Dendritic cell treated with granulocyte-macrophage colony-stimulating factor and Interleukin-4, amounts not matched to agents 40 ng/mL and 50 ng/mL, for 4 days (primary cell): ENCODE results near the gene FATE1.

Source experiments
- H3K27ac Mint-ChIP-seq: one replicate; pipeline ENCODE4 v1.8.0; 2022; ENCODE audit warnings: mild to moderate bottlenecking, mixed read lengths
- H3K27me3 Mint-ChIP-seq: one replicate; pipeline ENCODE4 v1.8.0; 2022; ENCODE audit warnings: mild to moderate bottlenecking, mixed read lengths
- H3K36me3 Mint-ChIP-seq: one replicate; pipeline ENCODE4 v1.8.0; 2022; ENCODE audit warnings: low read depth, mixed read lengths
- H3K4me1 Mint-ChIP-seq: one replicate; pipeline ENCODE4 v1.8.0; 2022; ENCODE audit warnings: low read depth, mixed read lengths
- H3K4me3 Mint-ChIP-seq: one replicate; pipeline ENCODE4 v1.8.0; 2022; ENCODE audit warnings: mild to moderate bottlenecking, moderate library complexity, mixed read lengths
- H3K9me3 Mint-ChIP-seq: one replicate; pipeline ENCODE4 v1.8.0; 2022; ENCODE audit warnings: mixed read lengths
- intact Hi-C: fragments of 100-400 bp; cut with micrococcal nuclease; formaldehyde crosslinking; loops from one replicate; pipeline ENCODE4 v1.15.0; 2022

FATE1 gene

DNA sequence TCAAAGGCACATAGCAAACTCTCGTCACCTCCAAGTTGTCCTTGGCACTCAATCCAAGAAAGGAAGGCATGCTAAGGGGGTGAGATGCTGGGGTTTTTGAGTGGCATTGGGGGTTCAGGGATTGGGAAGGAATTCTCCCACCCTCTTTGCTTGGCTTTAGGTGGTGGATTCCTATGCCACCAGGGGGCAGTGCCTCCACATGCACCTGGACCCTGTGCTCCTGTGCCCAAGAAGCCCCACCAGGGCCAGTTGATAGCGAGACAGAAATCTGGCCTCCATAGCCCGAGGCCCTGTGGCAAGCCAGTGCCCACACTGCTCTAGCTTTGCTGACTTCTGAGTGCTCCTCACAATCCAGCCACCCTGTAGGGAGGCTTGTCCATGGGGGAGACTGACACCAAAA is 2.0 kb upstream of the FATE1 start:
- Mint-ChIP-seq H3K4me1 (no peaks in the 10 kb centered on the region), H3K36me3 (no peaks in the 10 kb centered on the region), H3K9me3 (no peaks in the 10 kb centered on the region), H3K27ac (no peak overlapping the region), H3K27me3 (peaks cover 5% of the 10 kb centered on the region), H3K4me3 (no peak overlapping the region)
- intact Hi-C loops: loop anchor here (5.0 kb wide), 1 partner anchor 918 kb away; no protein-coding TSS in a partner anchor

DNA sequence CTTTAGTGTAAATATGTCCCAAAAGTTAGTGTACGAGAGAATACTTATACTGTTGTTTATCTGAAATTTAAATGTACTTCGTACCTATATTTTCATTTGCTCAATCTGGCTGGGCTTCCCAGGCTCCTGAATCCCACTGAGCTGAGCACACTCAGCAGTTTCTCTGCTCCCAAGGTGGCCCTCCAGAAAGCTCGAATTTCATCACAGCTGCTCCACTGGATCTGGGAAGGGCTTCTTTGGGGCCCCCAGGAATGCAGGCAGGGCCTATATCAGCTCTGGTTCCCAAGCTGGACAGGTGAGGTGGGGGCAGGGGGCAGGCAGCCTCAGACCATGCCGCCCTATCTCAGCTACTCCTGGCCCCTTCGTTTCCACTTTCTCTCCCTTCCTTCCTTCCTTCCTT is 1.5 kb upstream of the FATE1 start:
- Mint-ChIP-seq H3K27ac (no peak overlapping the region), H3K4me3 (no peak overlapping the region), H3K27me3 (peaks cover 5% of the 10 kb centered on the region), H3K9me3 (no peaks in the 10 kb centered on the region), H3K4me1 (no peaks in the 10 kb centered on the region), H3K36me3 (no peaks in the 10 kb centered on the region)
- intact Hi-C loops: loop anchor here (5.0 kb wide), 1 partner anchor 918 kb away; no protein-coding TSS in a partner anchor

DNA sequence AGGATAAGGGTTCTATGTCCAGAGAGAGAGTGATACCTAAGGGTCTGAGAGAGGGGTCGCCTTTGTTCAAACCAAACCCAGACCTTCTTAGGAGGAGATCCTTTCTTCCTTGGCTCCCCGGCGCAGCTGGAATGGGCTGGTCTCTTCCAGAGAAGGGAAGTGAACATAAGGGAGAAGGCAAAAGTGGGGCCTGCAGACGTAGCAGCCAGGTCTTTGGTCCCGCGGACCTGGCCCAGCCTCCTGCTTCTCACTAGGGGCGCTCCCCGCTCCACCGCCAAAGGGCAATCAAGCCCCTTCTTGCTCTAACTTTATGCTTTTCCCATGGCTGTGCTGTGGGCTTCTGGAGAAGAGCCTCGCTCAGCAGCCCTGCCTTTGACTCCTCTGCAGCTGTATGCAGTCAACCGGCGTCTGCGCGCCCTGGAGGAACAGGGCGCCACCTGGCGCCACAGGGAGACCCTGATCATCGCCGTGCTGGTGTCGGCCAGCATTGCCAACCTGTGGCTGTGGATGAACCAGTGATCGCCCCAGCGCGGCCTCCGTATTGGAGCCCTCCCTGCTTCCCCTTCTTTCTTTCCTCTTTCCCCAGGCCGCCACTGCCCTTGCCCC is 6.5 kb downstream of the FATE1 start:
- Mint-ChIP-seq H3K27ac (no peak overlapping the region), H3K4me3 (no peak overlapping the region), H3K4me1 (peaks cover 6% of the 10 kb centered on the region), H3K9me3 (no peaks in the 10 kb centered on the region), H3K36me3 (no peaks in the 10 kb centered on the region), H3K27me3 (peaks cover 3% of the 10 kb centered on the region)
- intact Hi-C loops: no loop called here

DNA sequence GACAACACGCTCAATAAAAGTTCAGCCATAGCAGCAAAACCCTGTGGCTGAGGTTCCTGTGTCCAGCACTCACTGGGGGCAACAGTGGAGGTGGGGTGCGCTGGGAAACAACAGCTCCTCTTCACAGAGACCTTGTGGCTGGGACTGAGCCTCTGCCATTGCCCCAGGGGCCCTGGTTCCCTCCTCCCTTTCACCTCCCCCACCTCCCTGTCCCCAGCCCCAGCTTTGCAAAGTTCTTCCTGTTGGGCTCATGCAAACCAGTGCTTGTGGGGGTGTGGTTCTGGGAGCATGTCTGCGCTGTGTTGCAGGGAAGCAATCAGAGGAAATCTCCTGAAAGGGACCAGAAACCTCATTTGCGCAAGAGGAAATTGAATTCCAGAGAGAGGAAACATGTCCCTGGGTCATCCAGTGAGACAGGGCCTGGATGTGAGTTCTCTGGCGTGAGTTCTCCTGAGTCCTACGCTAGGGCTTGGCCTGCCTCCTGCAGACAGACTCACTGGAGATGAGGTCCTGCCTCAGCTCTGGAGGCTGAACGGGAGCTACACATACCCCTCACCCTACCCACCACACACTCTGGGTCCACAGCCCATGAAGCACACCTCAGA is 7.4 kb downstream of the FATE1 start:
- H3K27me3 Mint-ChIP-seq: no peaks in the 10 kb centered on the region
- no peak overlapping the region for H3K27ac Mint-ChIP-seq
- no peaks in the 10 kb centered on the region for H3K36me3 Mint-ChIP-seq
- H3K4me3 Mint-ChIP-seq: no peak overlapping the region
- intact Hi-C loops: no loop called here
- peaks cover 6% of the 10 kb centered on the region for H3K4me1 Mint-ChIP-seq
- H3K9me3 Mint-ChIP-seq: no peaks in the 10 kb centered on the region

DNA sequence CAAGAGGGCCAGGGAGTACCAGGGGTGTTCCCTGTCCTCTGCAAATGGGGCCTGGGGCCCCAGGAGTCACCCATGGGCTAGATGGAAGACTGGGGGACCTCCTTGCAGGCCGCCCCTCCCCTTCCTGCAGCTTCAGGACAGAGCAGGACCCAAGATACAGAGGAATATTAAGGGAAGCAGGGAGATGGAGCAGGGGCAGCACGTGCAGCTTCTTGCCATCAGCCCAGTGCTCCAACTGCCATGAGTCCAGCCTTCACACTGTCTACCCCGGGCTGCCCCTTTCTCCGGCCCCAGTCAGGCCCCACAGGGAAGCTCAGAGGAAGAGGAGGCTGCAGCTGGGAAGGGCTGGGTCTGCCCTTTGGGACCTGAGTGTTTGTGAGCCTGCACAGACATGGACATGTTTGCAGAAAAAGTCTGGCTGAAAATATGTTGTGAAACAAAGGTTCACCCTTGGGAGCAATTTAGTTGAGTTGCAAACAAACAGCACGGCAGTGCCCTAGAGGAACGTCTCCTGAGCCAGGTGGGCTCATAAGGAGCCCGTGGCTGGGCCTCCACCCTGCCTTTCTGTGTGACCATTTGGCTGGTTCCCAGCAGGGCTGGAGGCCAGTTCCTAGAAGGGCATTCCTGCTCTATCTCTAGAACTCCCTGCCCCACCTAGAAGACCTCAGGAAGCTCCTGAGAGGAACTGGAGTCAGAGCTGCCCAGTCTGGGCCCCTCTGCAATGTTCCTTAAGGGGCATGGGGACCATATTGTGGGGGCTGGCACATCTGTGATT is 8.9 kb downstream of the FATE1 start:
- Mint-ChIP-seq H3K9me3 (no peaks in the 10 kb centered on the region), H3K27ac (no peak overlapping the region), H3K4me3 (no peak overlapping the region), H3K36me3 (no peaks in the 10 kb centered on the region), H3K27me3 (no peaks in the 10 kb centered on the region), H3K4me1 (peaks cover 6% of the 10 kb centered on the region)
- intact Hi-C loops: no loop called here

DNA sequence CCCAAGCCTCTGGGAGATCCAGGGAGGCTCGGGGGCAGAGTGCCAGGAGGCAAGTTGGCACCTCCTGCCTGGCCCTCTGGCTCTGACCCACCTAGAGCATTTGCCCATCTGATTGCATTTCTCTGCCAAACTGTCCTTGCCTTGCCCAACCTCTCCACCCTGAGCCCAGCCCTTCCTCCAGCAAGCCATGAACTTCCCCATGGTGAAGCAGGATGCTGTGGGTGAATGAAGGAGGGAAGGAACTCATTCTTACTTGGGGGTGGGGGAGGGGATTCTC is 9.4 kb downstream of the FATE1 start:
- Mint-ChIP-seq H3K9me3 (no peaks in the 10 kb centered on the region), H3K4me1 (peaks cover 6% of the 10 kb centered on the region), H3K4me3 (no peak overlapping the region), H3K36me3 (no peaks in the 10 kb centered on the region), H3K27me3 (no peaks in the 10 kb centered on the region), H3K27ac (no peak overlapping the region)
- intact Hi-C loops: no loop called here

DNA sequence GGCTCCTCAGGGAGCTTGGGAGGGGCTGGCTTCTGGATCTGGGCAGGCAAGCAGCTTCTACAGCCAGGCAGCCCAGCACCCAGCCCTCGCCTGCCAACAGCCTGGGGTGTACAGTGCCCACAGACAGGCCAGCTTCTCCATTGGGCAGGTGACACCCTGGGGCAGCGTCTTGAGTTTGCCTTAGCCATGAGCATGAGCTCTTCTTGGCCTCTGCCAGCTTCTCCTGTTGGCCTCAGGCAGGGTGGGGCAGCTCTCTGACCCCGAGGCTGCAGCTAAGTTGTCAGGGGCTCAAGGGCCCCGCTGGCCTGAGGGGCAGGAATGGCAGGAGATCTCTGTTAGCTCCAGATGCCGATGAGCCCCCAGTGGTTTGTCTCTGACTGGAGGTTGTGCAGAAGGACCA is 10.9 kb downstream of the FATE1 start:
- intact Hi-C loops: no loop called here
- Mint-ChIP-seq H3K9me3 (no peaks in the 10 kb centered on the region), H3K4me1 (peaks cover 6% of the 10 kb centered on the region), H3K27ac (no peak overlapping the region), H3K27me3 (no peaks in the 10 kb centered on the region), H3K4me3 (no peak overlapping the region), H3K36me3 (no peaks in the 10 kb centered on the region)

DNA sequence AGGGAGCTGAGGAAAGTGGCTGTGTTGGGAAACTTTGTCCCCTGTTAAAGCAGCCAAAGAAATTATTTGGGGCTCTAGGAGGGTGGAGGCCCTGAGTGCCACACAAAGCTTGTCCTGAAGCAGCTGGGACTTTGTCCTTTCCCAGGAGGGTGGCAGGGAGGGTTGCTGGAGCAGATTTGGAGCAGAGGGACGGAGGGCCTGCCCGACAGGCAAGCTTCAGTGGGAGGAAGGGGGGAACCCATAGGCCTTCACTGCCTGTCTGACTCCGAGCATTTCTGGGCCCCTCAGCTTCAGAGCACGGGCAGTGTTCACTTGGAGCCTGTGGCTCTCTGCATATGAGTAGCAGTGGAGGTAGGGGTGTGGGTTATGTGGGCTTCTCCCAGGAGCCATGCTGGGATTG is 11.5 kb downstream of the FATE1 start:
- Mint-ChIP-seq H3K27ac (no peak overlapping the region), H3K27me3 (peaks cover 3% of the 10 kb centered on the region), H3K36me3 (no peaks in the 10 kb centered on the region), H3K9me3 (no peaks in the 10 kb centered on the region), H3K4me1 (peaks cover 6% of the 10 kb centered on the region), H3K4me3 (no peak overlapping the region)
- intact Hi-C loops: no loop called here

DNA sequence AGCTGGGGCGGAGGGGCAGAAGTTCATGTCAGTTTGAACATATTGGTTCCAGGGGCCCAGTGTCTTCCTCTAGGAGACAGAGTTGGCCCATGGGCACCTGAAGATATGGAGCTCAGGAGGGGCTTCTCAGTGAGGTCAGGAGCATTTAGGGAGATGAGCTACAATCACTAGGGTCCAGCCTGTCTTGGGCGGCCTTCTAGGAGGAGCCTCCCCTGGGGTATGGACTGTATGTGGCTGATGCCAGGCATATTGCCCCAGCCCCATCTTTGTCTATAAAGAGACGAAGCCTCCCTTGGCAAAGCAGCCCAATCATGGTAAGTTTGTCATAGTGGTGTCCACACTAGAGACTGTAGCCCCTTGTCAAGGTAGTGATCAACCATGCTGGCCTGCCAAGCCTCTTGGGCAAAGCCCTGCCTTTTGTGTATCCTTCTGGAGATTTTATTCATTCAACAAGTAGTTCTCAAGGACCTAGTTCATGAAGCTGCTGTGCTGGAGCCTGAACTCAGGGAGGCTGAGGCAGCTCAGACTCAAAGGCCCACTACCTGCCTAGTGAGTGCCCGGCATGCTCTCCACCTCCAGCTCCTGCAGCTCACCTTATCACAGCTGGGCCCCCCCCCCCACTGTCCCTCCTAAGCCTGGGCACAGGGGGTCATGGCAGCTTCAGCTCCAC is 13.4 kb downstream of the FATE1 start:
- Mint-ChIP-seq H3K27me3 (peaks cover 3% of the 10 kb centered on the region), H3K36me3 (no peaks in the 10 kb centered on the region), H3K4me1 (peaks cover 6% of the 10 kb centered on the region), H3K9me3 (no peaks in the 10 kb centered on the region), H3K4me3 (no peak overlapping the region), H3K27ac (no peak overlapping the region)
- intact Hi-C loops: no loop called here

DNA sequence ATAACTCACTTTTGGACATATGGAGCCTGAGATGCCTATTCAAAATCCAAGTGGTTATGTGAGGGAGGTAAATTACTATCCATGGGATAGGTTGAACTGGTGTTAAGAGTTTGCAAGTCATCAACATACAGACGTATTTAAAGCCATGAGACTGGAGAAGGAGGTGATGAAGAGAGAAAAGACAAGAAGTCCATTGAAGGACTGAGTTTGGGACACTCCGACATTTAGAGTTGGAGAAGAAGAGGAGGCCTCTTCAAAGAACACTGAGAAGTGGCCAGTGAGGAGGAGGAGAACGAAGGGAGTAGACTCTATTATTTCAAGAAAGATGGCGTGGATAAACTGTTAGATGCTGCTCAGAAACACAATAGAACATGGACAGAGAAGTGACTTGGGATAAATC is 18.6 kb downstream of the FATE1 start, which contains the start of gene CNGA2:
TSS of gene CNGA2 (plus strand) at position 301 of the 400 bp plus-strand sequence. CDS start 3,738 bp downstream, outside the sequence.
- H3K27me3 Mint-ChIP-seq: peaks cover 7% of the 10 kb centered on the region
- intact Hi-C loops: no loop called here
- no peaks in the 10 kb centered on the region for H3K9me3 Mint-ChIP-seq
- no peak within 1 kb of the TSS for H3K27ac Mint-ChIP-seq
- H3K4me3 Mint-ChIP-seq: no peak within 1 kb of the TSS
- no peaks in the 10 kb centered on the region for H3K4me1 Mint-ChIP-seq
- H3K36me3 Mint-ChIP-seq: no peaks in the 10 kb centered on the region

DNA sequence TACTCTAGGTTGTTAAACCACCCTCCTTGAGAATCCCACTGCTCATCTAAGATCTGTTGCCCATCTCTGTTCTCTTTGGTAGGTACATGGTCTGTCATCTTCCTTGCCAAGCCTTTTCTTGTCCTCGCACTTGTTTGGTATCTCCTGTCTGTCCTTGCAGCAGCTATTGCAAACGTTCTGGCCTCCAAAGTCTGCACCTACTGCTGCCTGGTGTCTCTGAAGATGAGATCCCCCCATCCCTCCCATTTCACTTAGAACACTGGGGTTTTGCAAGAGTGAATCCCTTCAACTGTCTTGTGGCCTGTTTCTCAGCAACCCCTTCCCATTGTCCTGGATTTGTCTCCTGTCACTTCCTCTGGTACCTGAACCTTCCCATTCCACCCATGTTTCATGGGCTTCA is 19.4 kb downstream of the FATE1 start:
- intact Hi-C loops: no loop called here
- no peak overlapping the region for H3K4me3 Mint-ChIP-seq
- no peak overlapping the region for H3K27ac Mint-ChIP-seq
- no peaks in the 10 kb centered on the region for H3K9me3 Mint-ChIP-seq
- H3K27me3 Mint-ChIP-seq: peaks cover 7% of the 10 kb centered on the region
- no peaks in the 10 kb centered on the region for H3K36me3 Mint-ChIP-seq
- H3K4me1 Mint-ChIP-seq: no peaks in the 10 kb centered on the region

DNA sequence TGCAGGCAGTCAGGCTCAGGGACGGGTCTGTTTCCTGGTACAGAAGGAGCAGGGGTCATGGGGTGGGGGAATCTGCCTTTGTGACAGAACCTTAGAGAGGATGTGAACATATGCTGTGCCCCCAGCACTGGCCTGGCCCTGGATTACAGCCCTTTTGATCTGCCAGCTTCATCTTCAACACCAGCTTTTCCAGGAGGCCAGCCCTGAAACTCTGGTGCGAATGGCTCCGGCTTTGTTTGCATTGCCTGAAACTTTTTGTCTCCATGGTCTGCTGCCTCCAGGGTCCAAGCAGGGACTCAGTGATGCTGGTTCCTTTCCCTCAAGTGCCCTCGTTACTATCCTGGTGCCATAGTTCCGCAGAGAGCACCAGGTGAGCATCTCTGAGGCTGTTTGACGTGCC is 20.9 kb downstream of the FATE1 start:
- no peak overlapping the region for H3K27ac Mint-ChIP-seq
- no peaks in the 10 kb centered on the region for H3K36me3 Mint-ChIP-seq
- H3K4me3 Mint-ChIP-seq: no peak overlapping the region
- intact Hi-C loops: no loop called here
- H3K9me3 Mint-ChIP-seq: no peaks in the 10 kb centered on the region
- no peaks in the 10 kb centered on the region for H3K4me1 Mint-ChIP-seq
- peaks cover 7% of the 10 kb centered on the region for H3K27me3 Mint-ChIP-seq

DNA sequence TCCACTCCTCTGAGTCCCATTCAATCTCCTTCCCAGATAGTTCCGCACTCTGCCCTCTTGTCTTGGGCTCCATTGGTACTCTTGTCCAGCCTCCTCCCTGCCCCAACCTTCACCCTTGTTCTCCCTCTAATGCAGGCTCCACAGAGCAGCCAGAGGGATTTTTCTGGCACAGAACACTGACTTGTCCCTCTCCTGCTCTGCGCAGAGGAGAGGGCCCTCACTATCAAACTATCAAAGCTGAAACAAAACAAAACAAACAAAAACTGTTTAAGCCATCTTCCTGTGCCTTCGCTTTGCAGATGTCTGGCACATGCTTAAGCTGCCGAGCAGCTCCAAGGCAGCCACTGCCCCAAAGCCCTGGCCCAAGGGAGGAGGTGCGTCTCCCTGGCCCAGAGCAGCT is 21.7 kb downstream of the FATE1 start:
- intact Hi-C loops: no loop called here
- H3K27ac Mint-ChIP-seq: no peak overlapping the region
- H3K36me3 Mint-ChIP-seq: no peaks in the 10 kb centered on the region
- H3K27me3 Mint-ChIP-seq: peaks cover 4% of the 10 kb centered on the region
- H3K9me3 Mint-ChIP-seq: no peaks in the 10 kb centered on the region
- H3K4me1 Mint-ChIP-seq: no peaks in the 10 kb centered on the region
- H3K4me3 Mint-ChIP-seq: no peak overlapping the region

DNA sequence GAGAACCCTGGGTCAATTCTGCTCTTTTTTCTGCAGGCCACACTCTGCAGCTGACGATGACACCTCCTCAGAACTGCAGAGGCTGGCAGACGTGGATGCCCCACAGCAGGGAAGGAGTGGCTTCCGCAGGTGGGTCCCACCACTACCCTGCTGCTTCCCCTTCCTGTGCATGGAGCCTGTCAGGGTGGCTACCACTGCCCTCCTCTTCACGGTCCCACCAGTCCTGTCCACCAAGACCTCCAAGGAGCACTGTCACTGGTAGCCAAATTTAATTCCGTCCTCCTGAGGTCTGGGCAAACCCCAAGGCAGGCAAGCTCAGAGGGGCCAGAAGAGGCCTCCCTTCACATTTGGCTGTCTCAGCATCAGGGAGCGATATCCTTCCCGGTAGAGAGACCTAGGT is 22.9 kb downstream of the FATE1 start:
- Mint-ChIP-seq H3K27me3 (peaks cover 4% of the 10 kb centered on the region), H3K27ac (no peak overlapping the region), H3K4me1 (no peaks in the 10 kb centered on the region), H3K9me3 (no peaks in the 10 kb centered on the region), H3K4me3 (no peak overlapping the region), H3K36me3 (no peaks in the 10 kb centered on the region)
- intact Hi-C loops: no loop called here
